Measurements from ENCODE around the gene NFYB.
A peak's percentile ranks its signal among the peaks of the same experiment; 100 is the strongest.

Gene NFYB

GRCh38 chr12:104108755-104109445 lies 29.1 kb downstream of the NFYB start:
- DNase-seq (peak; percentile 80 to 84), ATAC-seq (peak; percentile 98)
- no peak overlapping the region for H3K4me3 Mint-ChIP-seq
- no peaks in the 10 kb centered on the region for H3K27me3 Mint-ChIP-seq
- no peaks in the 10 kb centered on the region for H3K9me3 Mint-ChIP-seq
- H3K4me1 Mint-ChIP-seq: peaks cover 10% of the 10 kb centered on the region
- H3K27ac Mint-ChIP-seq: peak overlapping the region in 1 of 2 donors; percentile 65

- no peak for DNase-seq
- no peak overlapping the region for H3K4me3 Mint-ChIP-seq
- H3K27ac Mint-ChIP-seq: no peak overlapping the region
- H3K27me3 Mint-ChIP-seq: no peaks in the 10 kb centered on the region
- H3K4me1 Mint-ChIP-seq: peaks cover 10% of the 10 kb centered on the region
- no peaks in the 10 kb centered on the region for H3K9me3 Mint-ChIP-seq
- no peak for ATAC-seq
Measured at GRCh38 chr12:104106965-104107364, 31.0 kb downstream of the NFYB start.

GRCh38 chr12:104105461-104105860 lies 32.5 kb downstream of the NFYB start:
- H3K27ac Mint-ChIP-seq: no peak overlapping the region
- H3K4me3 Mint-ChIP-seq: no peak overlapping the region
- ATAC-seq (no peak), DNase-seq (no peak)
- H3K27me3 Mint-ChIP-seq: no peaks in the 10 kb centered on the region
- H3K9me3 Mint-ChIP-seq: no peaks in the 10 kb centered on the region
- peaks cover 10% of the 10 kb centered on the region for H3K4me1 Mint-ChIP-seq

GRCh38 chr12:104097954-104098353 lies 40.1 kb downstream of the NFYB start:
- no peaks in the 10 kb centered on the region for H3K9me3 Mint-ChIP-seq
- no peak overlapping the region for H3K4me3 Mint-ChIP-seq
- DNase-seq (no peak), ATAC-seq (no peak)
- H3K27ac Mint-ChIP-seq: no peak overlapping the region
- H3K4me1 Mint-ChIP-seq: no peaks in the 10 kb centered on the region
- H3K27me3 Mint-ChIP-seq: no peaks in the 10 kb centered on the region

- Mint-ChIP-seq H3K27ac (no peak overlapping the region), H3K4me1 (no peaks in the 10 kb centered on the region), H3K27me3 (no peaks in the 10 kb centered on the region), H3K4me3 (no peak overlapping the region), H3K9me3 (no peaks in the 10 kb centered on the region)
- DNase-seq: no peak
- no peak for ATAC-seq
Measured at GRCh38 chr12:104095289-104095688, 42.7 kb downstream of the NFYB start.

GRCh38 chr12:104094284-104094683 lies 43.7 kb downstream of the NFYB start:
- Mint-ChIP-seq H3K9me3 (no peaks in the 10 kb centered on the region), H3K4me3 (no peak overlapping the region), H3K27me3 (no peaks in the 10 kb centered on the region), H3K4me1 (no peaks in the 10 kb centered on the region), H3K27ac (no peak overlapping the region)
- ATAC-seq (no peak), DNase-seq (no peak)

GRCh38 chr12:104091136-104091535 lies 46.9 kb downstream of the NFYB start:
- Mint-ChIP-seq H3K9me3 (no peaks in the 10 kb centered on the region), H3K27ac (no peak overlapping the region), H3K27me3 (no peaks in the 10 kb centered on the region), H3K4me1 (no peaks in the 10 kb centered on the region), H3K4me3 (no peak overlapping the region)
- DNase-seq: no peak
- ATAC-seq: no peak

- H3K27me3 Mint-ChIP-seq: no peaks in the 10 kb centered on the region
- no peak overlapping the region for H3K27ac Mint-ChIP-seq
- H3K9me3 Mint-ChIP-seq: no peaks in the 10 kb centered on the region
- no peak overlapping the region for H3K4me3 Mint-ChIP-seq
- H3K4me1 Mint-ChIP-seq: no peaks in the 10 kb centered on the region
- ATAC-seq: no peak
- no peak for DNase-seq
Measured at GRCh38 chr12:104090685-104091084, 47.3 kb downstream of the NFYB start.

- no peak overlapping the region for H3K27ac Mint-ChIP-seq
- H3K4me3 Mint-ChIP-seq: peak overlapping the region; percentile 25 to 48
- DNase-seq (peak; percentile 45 to 76), ATAC-seq (peak; percentile 99)
- H3K9me3 Mint-ChIP-seq: no peaks in the 10 kb centered on the region
- H3K4me1 Mint-ChIP-seq: peaks cover 18% of the 10 kb centered on the region
- H3K27me3 Mint-ChIP-seq: no peaks in the 10 kb centered on the region
Measured at GRCh38 chr12:104083769-104084475, 54.1 kb downstream of the NFYB start.

GRCh38 chr12:104080764-104081163 lies 57.2 kb downstream of the NFYB start:
- no peak for DNase-seq
- ATAC-seq: no peak
- Mint-ChIP-seq H3K4me3 (no peak overlapping the region), H3K9me3 (no peaks in the 10 kb centered on the region), H3K27ac (no peak overlapping the region), H3K4me1 (peaks cover 25% of the 10 kb centered on the region), H3K27me3 (no peaks in the 10 kb centered on the region)

GRCh38 chr12:104079024-104079423 lies 59.0 kb downstream of the NFYB start:
- ATAC-seq (no peak), DNase-seq (no peak)
- H3K9me3 Mint-ChIP-seq: no peaks in the 10 kb centered on the region
- H3K27me3 Mint-ChIP-seq: no peaks in the 10 kb centered on the region
- peaks cover 16% of the 10 kb centered on the region for H3K4me1 Mint-ChIP-seq
- H3K4me3 Mint-ChIP-seq: no peak overlapping the region
- H3K27ac Mint-ChIP-seq: no peak overlapping the region

GRCh38 chr12:104073699-104074098 lies 64.3 kb downstream of the NFYB start:
- no peak overlapping the region for H3K27ac Mint-ChIP-seq
- peaks cover 8% of the 10 kb centered on the region for H3K4me1 Mint-ChIP-seq
- no peak overlapping the region for H3K4me3 Mint-ChIP-seq
- DNase-seq (no peak), ATAC-seq (no peak)
- H3K27me3 Mint-ChIP-seq: no peaks in the 10 kb centered on the region
- H3K9me3 Mint-ChIP-seq: no peaks in the 10 kb centered on the region

- Mint-ChIP-seq H3K27me3 (no peaks in the 10 kb centered on the region), H3K9me3 (no peaks in the 10 kb centered on the region), H3K4me3 (no peak overlapping the region), H3K27ac (no peak overlapping the region), H3K4me1 (peaks cover 11% of the 10 kb centered on the region)
- ATAC-seq (no peak), DNase-seq (no peak)
Measured at GRCh38 chr12:104072099-104072498, 65.9 kb downstream of the NFYB start.
